IPS DF 4.7 (cell line): Measurements from ENCODE around the gene INSR.
"Not testable (repeated sequence)": the region's sequence is repeated elsewhere in the genome, so short reads cannot be mapped to it uniquely, and the experiment has no call there.

Experiments used
- DNase-seq: peaks from one replicate; pipeline ENCODE4 v3.0.0-alpha.2; 2013; ENCODE audit warnings: low spot score; ENCODE audit errors: extremely low read depth

INSR gene

GRCh38 chr19:7224209-7224686 lies 70.0 kb downstream of the INSR start:
- no peak for DNase-seq

GRCh38 chr19:7223429-7223828 lies 70.8 kb downstream of the INSR start:
- no peak for DNase-seq

GRCh38 chr19:7219056-7219455 lies 75.2 kb downstream of the INSR start:
- no peak for DNase-seq

GRCh38 chr19:7217861-7218260 lies 76.4 kb downstream of the INSR start:
- no peak for DNase-seq

- no peak for DNase-seq
These were observed 77.8 kb downstream of the INSR start for GRCh38 chr19:7216373-7216902.

GRCh38 chr19:7215176-7215575 lies 79.0 kb downstream of the INSR start:
- DNase-seq, result no peak

GRCh38 chr19:7214324-7215089 lies 79.7 kb downstream of the INSR start:
- DNase-seq, result no peak

- no peak for DNase-seq
These were observed 80.4 kb downstream of the INSR start for GRCh38 chr19:7213628-7214323.

- no peak for DNase-seq
These were observed 82.8 kb downstream of the INSR start for GRCh38 chr19:7211191-7211951.

- no peak for DNase-seq
These were observed 83.9 kb downstream of the INSR start for GRCh38 chr19:7210359-7210758.

- not testable (repeated sequence) for DNase-seq
These were observed 84.5 kb downstream of the INSR start for GRCh38 chr19:7209597-7210325.

- not testable (repeated sequence) for DNase-seq
These were observed 85.2 kb downstream of the INSR start for GRCh38 chr19:7209036-7209435.

GRCh38 chr19:7203332-7203731 lies 90.9 kb downstream of the INSR start:
- DNase-seq, result no peak

- DNase-seq, result no peak
These were observed 91.3 kb downstream of the INSR start for GRCh38 chr19:7202888-7203287.

- DNase-seq, result no peak
These were observed 93.5 kb downstream of the INSR start for GRCh38 chr19:7200736-7201135.

- no peak for DNase-seq
These were observed 94.3 kb downstream of the INSR start for GRCh38 chr19:7199613-7200533.

- DNase-seq, result peak; percentile 62
These were observed 96.2 kb downstream of the INSR start for GRCh38 chr19:7197760-7198696.

- peak; percentile 38 for DNase-seq
These were observed 97.0 kb downstream of the INSR start for GRCh38 chr19:7197119-7197759.
